Thyroid gland (tissue), 4 donors: ENCODE data around the gene NAV2.

Experiments
- CTCF ChIP-seq, 6 experiments: fragments of 200-600 bp in 3 of 6; fragments of 450-650 bp in 3 of 6; sonication (generic) in 3 of 6; IDR thresholded peaks; one replicate each; pipeline ENCODE4 v1.5.1; 2016 to 2019; ENCODE audit warnings: antibody characterized with exemption in 6 of 6, mild to moderate bottlenecking in 2 of 6, inconsistent platforms in 1 of 6, moderate library complexity in 1 of 6
- POLR2A ChIP-seq, 2 donors: fragments of 450-650 bp; IDR thresholded peaks; one replicate each; pipeline ENCODE4 v1.6.1; 2017; ENCODE audit warnings: antibody characterized with exemption in 2 of 2, mild to moderate bottlenecking in 2 of 2, moderate library complexity in 1 of 2

DNA sequence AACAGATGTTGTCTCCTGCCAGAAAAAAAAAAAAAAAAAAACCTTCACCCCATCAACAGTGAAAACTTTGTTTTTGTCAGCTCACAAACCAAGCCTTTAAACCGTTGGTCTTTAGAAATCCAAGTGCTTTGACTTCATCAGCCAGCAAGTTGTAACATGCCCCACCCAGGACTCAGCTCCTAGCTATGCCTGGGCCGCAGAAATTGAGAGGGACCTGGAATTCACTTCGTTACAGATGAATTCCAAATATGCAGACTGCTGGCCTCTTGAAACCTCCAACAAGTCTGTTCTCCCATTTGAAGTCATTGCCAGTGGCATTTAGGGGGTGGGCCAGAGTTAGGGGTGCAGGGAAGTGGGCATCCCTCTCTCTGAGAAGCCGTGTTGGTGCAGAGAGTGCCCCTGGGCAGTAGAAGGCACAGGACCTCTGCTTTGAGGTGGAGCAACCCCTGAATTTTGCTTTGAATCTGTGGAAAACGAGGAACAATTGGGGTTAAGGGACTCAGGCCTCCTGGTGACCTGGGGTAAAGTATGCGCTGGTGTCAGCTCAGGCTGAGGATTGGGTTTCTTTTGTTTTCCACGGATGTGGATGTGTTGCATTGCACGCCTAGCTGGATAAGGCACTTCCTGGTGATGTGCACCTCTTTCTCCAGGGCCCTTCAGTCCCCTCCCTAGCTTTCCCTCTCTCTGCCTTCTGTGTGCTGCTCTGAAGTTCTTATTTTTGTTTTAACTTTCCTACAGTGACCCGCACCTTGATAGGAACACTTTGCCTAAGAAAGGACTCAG, 338.1 kb downstream of the NAV2 start:
- TF ChIP-seq CTCF (IDR thresholded peaks at IDR 0.05) = no peak
- TF ChIP-seq POLR2A (IDR thresholded peaks at IDR 0.05) = peak in 1 of 2 donors; percentile 10
